H1 (cell line): Measurements from ENCODE around the gene TTC3. TPM values are rescaled to one million over a fixed set of nuclear protein-coding genes. Genes with fewer than 3 reads are reported as not detected.

Experiments used
- CTCF ChIA-PET: fragments of 300-600 bp; sonication (Branson Sonifier 250); formaldehyde crosslinking; loops from one replicate; lab custom pipeline; 2021; ENCODE audit not compliant: partially characterized antibody; lab: Charles Lee
- POLR2A ChIA-PET: fragments of 300-600 bp; sonication (Branson Sonifier 250); formaldehyde crosslinking; loops from one replicate; lab custom pipeline; 2021; ENCODE audit warnings: inconsistent platforms; ENCODE audit not compliant: partially characterized antibody; lab: Charles Lee
- DNase-seq, 2 experiments: peaks; one replicate each; pipeline versions ENCODE4 v3.0.0 to v3.0.0-alpha.2; 2010 to 2022; ENCODE audit warnings: low spot score in 2 of 2, low read depth in 1 of 2, mixed read lengths in 1 of 2
- FAIRE-seq: peaks from 2 replicates; lab custom pipeline; 2011; peaks lifted over from hg19 to GRCh38; lab: Jason Lieb, UNC
- H2AFZ ChIP-seq: 2 replicates; pipeline ENCODE4 v1.8.1; 2012; ENCODE audit warnings: low read length, inconsistent platforms
- H2AK5ac ChIP-seq: 2 replicates; pipeline ENCODE4 v1.6.1; 2013; ENCODE audit warnings: low read depth, low read length
- H2BK120ac ChIP-seq: replicated peaks from 2 replicates; pipeline ENCODE3; 2013; ENCODE audit warnings: low read depth, low read length, inconsistent platforms
- H2BK12ac ChIP-seq: 2 replicates; pipeline ENCODE4 v1.6.1; 2013; ENCODE audit warnings: low read depth, low read length
- H2BK15ac ChIP-seq: 2 replicates; pipeline ENCODE4 v1.6.1; 2013; ENCODE audit warnings: low read length
- H2BK20ac ChIP-seq: 2 replicates; pipeline ENCODE4 v1.6.1; 2013; ENCODE audit warnings: low read length
- H2BK5ac ChIP-seq: 2 replicates; pipeline ENCODE4 v1.6.1; 2013; ENCODE audit warnings: low read depth, low read length
- H3K14ac ChIP-seq: 2 replicates; pipeline ENCODE4 v1.6.1; 2013; ENCODE audit warnings: inconsistent platforms; ENCODE audit not compliant: insufficient read length
- H3K18ac ChIP-seq: 2 replicates; pipeline ENCODE4 v1.6.1; 2013; ENCODE audit warnings: low read length; ENCODE audit errors: extremely low read depth
- H3K23ac ChIP-seq: 2 replicates; pipeline ENCODE4 v1.6.1; 2013; ENCODE audit warnings: inconsistent platforms; ENCODE audit not compliant: insufficient read length
- H3K23me2 ChIP-seq: 2 replicates; pipeline ENCODE4 v1.6.1; 2013; ENCODE audit warnings: low read depth, low read length
- H3K27ac ChIP-seq: 2 replicates; pipeline ENCODE4 v1.6.1; 2011; ENCODE audit warnings: low read depth, low read length, inconsistent platforms
- H3K27me3 ChIP-seq, 4 experiments: replicated peaks in 1 of 4; 1 replicate in 1 of 4; 2 replicates in 3 of 4; pipeline versions ENCODE4 v1.6.1 to v1.8.1; 2011 to 2013; ENCODE audit warnings: low read length in 3 of 4, mild to moderate bottlenecking in 3 of 4, inconsistent platforms in 2 of 4, mixed read lengths in 2 of 4, moderate library complexity in 1 of 4; ENCODE audit not compliant: control insufficient read depth in 3 of 4, insufficient read depth in 3 of 4; ENCODE audit errors: extremely low read depth in 1 of 4
- H3K36me3 ChIP-seq, 4 experiments: 2 replicates each; pipeline versions ENCODE4 v1.6.1 to v1.8.1; 2011 to 2013; ENCODE audit warnings: mild to moderate bottlenecking in 4 of 4, low read length in 3 of 4, moderate library complexity in 2 of 4, control low read depth in 1 of 4, inconsistent platforms in 1 of 4; ENCODE audit not compliant: insufficient read depth in 4 of 4, control insufficient read depth in 2 of 4
- H3K4ac ChIP-seq: replicated peaks from 2 replicates; pipeline ENCODE3; 2013; ENCODE audit warnings: low read length, low read depth, mixed read lengths, inconsistent platforms; ENCODE audit not compliant: insufficient read length
- H3K4me1 ChIP-seq, 4 experiments: replicated peaks in 1 of 4; 1 replicate in 1 of 4; 2 replicates in 3 of 4; pipeline versions ENCODE4 v1.6.1 to v1.8.1; 2011 to 2013; ENCODE audit warnings: low read length in 3 of 4, inconsistent platforms in 2 of 4, mixed read lengths in 1 of 4; ENCODE audit not compliant: insufficient read depth in 4 of 4, control insufficient read depth in 3 of 4
- H3K4me2 ChIP-seq, 2 experiments: 2 replicates each; pipeline versions ENCODE4 v1.6.1 to v1.8.1; 2011 to 2013; ENCODE audit warnings: low read depth in 2 of 2, low read length in 2 of 2, control low read depth in 1 of 2, inconsistent platforms in 1 of 2, mild to moderate bottlenecking in 1 of 2; ENCODE audit not compliant: insufficient read depth in 1 of 2
- H3K4me3 ChIP-seq, 4 experiments: fragments of 200-600, 300-600 bp in 1 of 4; sonication (generic), shearing (Covaris generic), sonication (Bioruptor Twin) in 1 of 4; 2 replicates each; pipeline versions ENCODE4 v1.5.1 to v1.8.1; 2011 to 2016; ENCODE audit warnings: low read length in 4 of 4, low read depth in 3 of 4, control low read depth in 2 of 4, inconsistent platforms in 2 of 4, mild to moderate bottlenecking in 2 of 4, mixed read lengths in 1 of 4, moderate library complexity in 1 of 4; ENCODE audit not compliant: insufficient read depth in 2 of 4; ENCODE audit errors: extremely low read depth in 1 of 4
- H3K56ac ChIP-seq: replicated peaks from 2 replicates; pipeline ENCODE3; 2013; ENCODE audit warnings: low read depth, mild to moderate bottlenecking, mixed read lengths, low read length, inconsistent platforms; ENCODE audit not compliant: insufficient read length
- H3K79me1 ChIP-seq: 2 replicates; pipeline ENCODE4 v1.6.1; 2013; ENCODE audit warnings: low read depth, low read length, control low read depth
- H3K79me2 ChIP-seq, 2 experiments: 2 replicates each; pipeline versions ENCODE4 v1.6.1 to v1.8.1; 2012 to 2013; ENCODE audit warnings: low read length in 2 of 2, mild to moderate bottlenecking in 2 of 2, inconsistent platforms in 1 of 2; ENCODE audit not compliant: insufficient read depth in 2 of 2, control insufficient read depth in 1 of 2
- H3K9ac ChIP-seq, 4 experiments: replicated peaks in 1 of 4; 1 replicate in 1 of 4; 2 replicates in 3 of 4; pipeline versions ENCODE4 v1.6.1 to v1.8.1; 2011 to 2013; ENCODE audit warnings: low read depth in 3 of 4, low read length in 3 of 4, control low read depth in 2 of 4, mild to moderate bottlenecking in 2 of 4, moderate library complexity in 2 of 4, inconsistent platforms in 1 of 4; ENCODE audit errors: extremely low read depth in 1 of 4
- H3K9me3 ChIP-seq, 2 experiments: 2 replicates each; pipeline versions ENCODE4 v1.6.1 to v1.8.1; 2012 to 2013; ENCODE audit warnings: mild to moderate bottlenecking in 2 of 2, moderate library complexity in 2 of 2, control low read depth in 1 of 2, inconsistent platforms in 1 of 2, low read depth in 1 of 2, low read length in 1 of 2, mixed read lengths in 1 of 2; ENCODE audit not compliant: insufficient read depth in 2 of 2
- H4K20me1 ChIP-seq, 2 experiments: replicated peaks in 1 of 2; 2 replicates each; pipeline versions ENCODE3 to v1.8.1; 2011 to 2013; ENCODE audit warnings: inconsistent platforms in 2 of 2, low read length in 2 of 2, mild to moderate bottlenecking in 1 of 2; ENCODE audit not compliant: insufficient read depth in 2 of 2, control insufficient read depth in 1 of 2
- H4K5ac ChIP-seq: 2 replicates; pipeline ENCODE4 v1.6.1; 2013; ENCODE audit warnings: low read length, low read depth, mixed read lengths, inconsistent platforms; ENCODE audit not compliant: insufficient read length
- H4K8ac ChIP-seq: 2 replicates; pipeline ENCODE4 v1.8.0; 2013; ENCODE audit warnings: mild to moderate bottlenecking, moderate library complexity, low read length, inconsistent platforms; ENCODE audit not compliant: insufficient read depth; ENCODE audit errors: extremely low read depth
- H4K91ac ChIP-seq: replicated peaks from 2 replicates; pipeline ENCODE3; 2013; ENCODE audit warnings: low read length, mixed read lengths, inconsistent platforms; ENCODE audit not compliant: insufficient read length
- BACH1 ChIP-seq: IDR thresholded peaks from 2 replicates; pipeline ENCODE4 v1.6.1; 2012; ENCODE audit warnings: low read length, improper control_type of control experiment
- EGR1 ChIP-seq: IDR thresholded peaks from 2 replicates; pipeline ENCODE4 v1.6.1; 2011; ENCODE audit warnings: low read depth, low read length, borderline replicate concordance
- RAD21 ChIP-seq, 2 experiments: IDR thresholded peaks in 1 of 2; conservative IDR thresholded peaks in 1 of 2; 2 replicates each; pipeline ENCODE4 v1.6.1; 2011; ENCODE audit warnings: low read depth in 2 of 2, low read length in 2 of 2, improper control_type of control experiment in 1 of 2, inconsistent platforms in 1 of 2, mild to moderate bottlenecking in 1 of 2, moderate library complexity in 1 of 2
- SAP30 ChIP-seq: fragments of 300-600 bp; sonication (generic); IDR thresholded peaks from 2 replicates; pipeline ENCODE4 v1.7.1; 2012; ENCODE audit warnings: low read length, moderate library complexity, mild to moderate bottlenecking, inconsistent platforms; ENCODE audit not compliant: insufficient read depth, insufficient replicate concordance
- TCF12 ChIP-seq: IDR thresholded peaks from 2 replicates; pipeline ENCODE4 v1.6.1; 2011; ENCODE audit warnings: low read depth, mild to moderate bottlenecking, low read length
- TEAD4 ChIP-seq: IDR thresholded peaks from 2 replicates; pipeline ENCODE4 v1.6.1; 2012; ENCODE audit warnings: low read depth, low read length, inconsistent platforms, mixed read lengths
- USF2 ChIP-seq: IDR thresholded peaks from 2 replicates; pipeline ENCODE4 v1.6.1; 2011; ENCODE audit warnings: low read length, improper control_type of control experiment
- ZNF274 ChIP-seq: IDR thresholded peaks from 2 replicates; pipeline ENCODE4 v1.7.0; 2012; ENCODE audit warnings: low read length, borderline replicate concordance; ENCODE audit errors: extremely low read depth
- WGBS, 2 experiments: shearing (Covaris generic) in 1 of 2; methylation state at CpG; one replicate each; pipeline versions ENCODE4 v1.1.6 to v1.1.7; 2013 to 2015; ENCODE audit warnings: low lambda C conversion rate in 2 of 2, mixed read lengths in 2 of 2, inconsistent platforms in 1 of 2, low coverage in 1 of 2, missing lambda C conversion rate in 1 of 2; ENCODE audit not compliant: insufficient replicate concordance in 2 of 2, insufficient coverage in 1 of 2, insufficient read length in 1 of 2; ENCODE audit errors: extremely low coverage in 1 of 2, missing lambda C conversion rate in 1 of 2; 5-methylcytosine and 5-hydroxymethylcytosine counted together
- polyA plus RNA-seq, 7 experiments: library from polyadenylated mRNA; depleted of rRNA in 3 of 7; stranded (reverse) in 5 of 7; unstranded in 2 of 7; fragments of >200 nt in 5 of 7; fragments of 200-250 nt in 2 of 7; gene quantifications; 1 replicate in 5 of 7; 2 replicates in 1 of 7; 4 replicates in 1 of 7; pipeline versions ENCODE4 v1.2.1 to v1.2.3, GENCODE V29; 2011 to 2013; ENCODE audit warnings: missing spikeins in 2 of 7, mixed read lengths in 2 of 7
- total RNA-seq: library from RNA; stranded (reverse); fragmentation: NEBNext Ultra II Directional; extraction: Animal tissue kit (Norgen Biotek cat#: 25700); gene quantifications from 2 replicates; pipeline ENCODE4 v1.2.1, GENCODE V29; 2021

The TTC3 gene
- total and polyA plus RNA-seq, 2 of the 8 experiments (the other 6 are each of a cell fraction or from before 2014, with no cell fraction given), result 11.0 to 36.2 TPM

GRCh38 chr21:37098751-37099150 lies 25.7 kb downstream of the TTC3 start:
- H2BK15ac ChIP-seq, result no peak overlapping the region
- H3K4me2 ChIP-seq, result no peak overlapping the region
- 89% methylated on average over 2 of the region's 2 CpGs; no CpG with 5 or more reads in 1 of the 2 experiments for WGBS, 2 experiments
- no peak overlapping the region for H3K4me3 ChIP-seq
- no peak for DNase-seq
- no peak for FAIRE-seq
- no peak overlapping the region for H3K18ac ChIP-seq
- H3K36me3 ChIP-seq, result peaks cover 0 to 5% (median 2%) of the 10 kb centered on the region in 4 experiments; a peak in 3 of 8 replicates
- no peaks in the 10 kb centered on the region for H3K79me1 ChIP-seq
- no peaks in the 10 kb centered on the region for H3K9me3 ChIP-seq
- H2AK5ac ChIP-seq, result no peak overlapping the region
- no peak overlapping the region for H3K4ac ChIP-seq
- no peaks in the 10 kb centered on the region for H3K23me2 ChIP-seq
- ChIA-PET CTCF (interaction anchor here (0.6 to 0.8 kb wide), 2 partner anchors 29 to 477 kb away, joined by 3 read pairs; no protein-coding TSS in a partner anchor), POLR2A (no interaction called here)
- no peak overlapping the region for H3K23ac ChIP-seq
- H3K4me1 ChIP-seq, result no peaks in the 10 kb centered on the region
- no peak overlapping the region for H2AFZ ChIP-seq
- H3K27me3 ChIP-seq, result no peaks in the 10 kb centered on the region
- H4K5ac ChIP-seq, result no peak overlapping the region
- H2BK5ac ChIP-seq, result no peak overlapping the region
- no peak overlapping the region for H2BK120ac ChIP-seq
- no peaks in the 10 kb centered on the region for H3K79me2 ChIP-seq
- TF ChIP-seq TCF12 (no peak), USF2 (no peak), ZNF274 (no peak), SAP30 (no peak), BACH1 (no peak), EGR1 (no peak), RAD21 (IDR thresholded peaks at IDR 0.05 in 1 of 2, conservative IDR thresholded peaks at IDR 0.05 in 1 of 2; ENCODE audit: low read depth in 2 of 2, low read length in 2 of 2) (no peak), TEAD4 (no peak)
- H2BK20ac ChIP-seq, result no peak overlapping the region
- no peak overlapping the region for H3K9ac ChIP-seq
- H3K14ac ChIP-seq, result no peak overlapping the region
- no peak overlapping the region for H3K56ac ChIP-seq
- no peak overlapping the region for H4K8ac ChIP-seq
- no peak overlapping the region for H2BK12ac ChIP-seq
- no peak overlapping the region for H4K91ac ChIP-seq
- H3K27ac ChIP-seq, result no peak overlapping the region
- peaks cover 0 to 1% of the 10 kb centered on the region in 2 experiments for H4K20me1 ChIP-seq
